Neutrophil (primary cell): ENCODE measurements around the gene PDF.

Experiments used
- H3K27ac ChIP-seq: fragments of 200-600 bp; sonication (generic); 2 replicates; pipeline ENCODE4 v1.5.1; 2016; ENCODE audit warnings: mild to moderate bottlenecking, moderate library complexity
- H3K27me3 ChIP-seq: fragments of 200-600 bp; sonication (generic); 2 replicates; pipeline ENCODE4 v1.6.0; 2016; ENCODE audit warnings: mild to moderate bottlenecking
- H3K36me3 ChIP-seq: fragments of 200-600 bp; sonication (generic); 2 replicates; pipeline ENCODE4 v1.5.1; 2017
- H3K4me1 ChIP-seq, 2 experiments: fragments of 200-600 bp in 1 of 2; sonication (generic) in 1 of 2; 1 replicate in 1 of 2; 2 replicates in 1 of 2; pipeline versions ENCODE4 v1.5.1 to v1.6.1; 2013 to 2016; ENCODE audit warnings: low read depth in 1 of 2, low read length in 1 of 2, mild to moderate bottlenecking in 1 of 2, moderate library complexity in 1 of 2; ENCODE audit not compliant: control insufficient read depth in 1 of 2, insufficient read depth in 1 of 2
- H3K4me3 ChIP-seq, 2 experiments: fragments of 200-600 bp in 1 of 2; sonication (generic) in 1 of 2; 1 replicate in 1 of 2; 2 replicates in 1 of 2; pipeline ENCODE4 v1.5.1; 2013 to 2016; ENCODE audit warnings: low read depth in 1 of 2, low read length in 1 of 2, mild to moderate bottlenecking in 1 of 2, moderate library complexity in 1 of 2
- H3K9me3 ChIP-seq: fragments of 200-600 bp; sonication (generic); 2 replicates; pipeline ENCODE4 v1.5.1; 2016
- TF ChIP-seq, protein P1 (sequence below): fragments of 200-600 bp; sonication (generic); IDR thresholded peaks from 2 replicates; pipeline ENCODE4 v1.5.1; 2016; ENCODE audit warnings: antibody characterized with exemption

The PDF gene

DNA sequence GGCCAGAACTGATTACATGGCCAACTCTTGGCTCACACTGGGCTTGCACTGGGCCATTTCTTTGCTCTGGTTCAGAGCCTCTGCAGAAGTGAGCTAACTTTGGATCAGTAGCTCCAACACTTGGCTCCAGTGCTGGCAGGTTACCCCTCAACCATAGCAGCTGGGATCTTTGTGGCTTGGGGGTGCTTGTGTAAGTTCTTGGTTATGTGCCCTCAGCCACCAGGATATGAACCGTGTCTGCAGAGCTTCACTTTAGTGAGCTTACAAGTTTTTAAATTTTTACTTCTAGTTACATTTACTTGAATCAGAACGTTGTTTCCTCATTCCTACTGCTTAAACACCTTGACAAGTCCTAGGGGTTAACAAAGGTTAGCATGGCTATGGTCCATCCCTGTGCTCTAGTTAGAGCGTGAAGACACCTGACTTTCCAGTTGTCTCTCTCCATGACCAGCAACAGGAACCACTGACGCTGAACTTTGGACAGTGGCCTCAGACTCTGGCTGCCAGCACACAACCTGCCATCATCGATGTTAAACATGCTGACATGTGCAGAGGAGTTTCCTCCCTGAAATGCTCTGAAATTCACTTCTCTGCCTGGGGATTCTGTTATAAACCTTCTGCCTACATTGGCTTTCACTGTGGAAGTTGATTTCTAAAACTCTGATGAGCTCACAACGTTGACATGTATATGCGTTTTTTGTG, 4.1 kb downstream of the PDF start:
- H3K4me3 ChIP-seq: no peak overlapping the region

DNA sequence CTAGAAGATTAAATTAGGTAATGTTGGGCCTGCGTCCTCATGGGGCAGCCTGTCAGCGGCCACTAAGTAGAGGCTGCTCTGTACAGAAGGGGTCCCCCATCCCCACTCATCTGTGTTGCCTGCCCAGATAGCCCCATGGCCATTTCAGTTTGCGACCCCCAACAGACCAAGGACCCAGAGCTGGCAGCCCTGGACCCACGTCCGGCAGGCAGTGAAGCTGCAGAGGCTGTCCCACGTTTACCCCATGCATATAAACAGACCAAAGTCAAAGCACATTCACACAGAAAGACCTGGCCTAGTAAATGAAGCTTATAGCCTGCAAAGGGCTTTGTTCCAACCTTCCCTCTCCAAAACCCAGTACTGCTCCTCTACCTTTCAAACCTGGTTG, 4.6 kb downstream of the PDF start:
- TF ChIP-seq, protein P1, sequence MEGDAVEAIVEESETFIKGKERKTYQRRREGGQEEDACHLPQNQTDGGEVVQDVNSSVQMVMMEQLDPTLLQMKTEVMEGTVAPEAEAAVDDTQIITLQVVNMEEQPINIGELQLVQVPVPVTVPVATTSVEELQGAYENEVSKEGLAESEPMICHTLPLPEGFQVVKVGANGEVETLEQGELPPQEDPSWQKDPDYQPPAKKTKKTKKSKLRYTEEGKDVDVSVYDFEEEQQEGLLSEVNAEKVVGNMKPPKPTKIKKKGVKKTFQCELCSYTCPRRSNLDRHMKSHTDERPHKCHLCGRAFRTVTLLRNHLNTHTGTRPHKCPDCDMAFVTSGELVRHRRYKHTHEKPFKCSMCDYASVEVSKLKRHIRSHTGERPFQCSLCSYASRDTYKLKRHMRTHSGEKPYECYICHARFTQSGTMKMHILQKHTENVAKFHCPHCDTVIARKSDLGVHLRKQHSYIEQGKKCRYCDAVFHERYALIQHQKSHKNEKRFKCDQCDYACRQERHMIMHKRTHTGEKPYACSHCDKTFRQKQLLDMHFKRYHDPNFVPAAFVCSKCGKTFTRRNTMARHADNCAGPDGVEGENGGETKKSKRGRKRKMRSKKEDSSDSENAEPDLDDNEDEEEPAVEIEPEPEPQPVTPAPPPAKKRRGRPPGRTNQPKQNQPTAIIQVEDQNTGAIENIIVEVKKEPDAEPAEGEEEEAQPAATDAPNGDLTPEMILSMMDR: no peak
- Histone ChIP-seq H3K9me3 (no peaks in the 10 kb centered on the region), H3K4me3 (no peak overlapping the region), H3K4me1 (peaks cover 15 to 17% of the 10 kb centered on the region in 2 experiments), H3K36me3 (peaks cover 65% of the 10 kb centered on the region), H3K27me3 (no peaks in the 10 kb centered on the region), H3K27ac (no peak overlapping the region)

More for the DNA sequence above, 4.1 kb downstream of the PDF start:
- Histone ChIP-seq H3K36me3 (peaks cover 59% of the 10 kb centered on the region), H3K27me3 (no peaks in the 10 kb centered on the region), H3K4me1 (peaks cover 19 to 22% of the 10 kb centered on the region in 2 experiments), H3K9me3 (no peaks in the 10 kb centered on the region), H3K27ac (no peak overlapping the region)
- TF ChIP-seq, protein P1: no peak

DNA sequence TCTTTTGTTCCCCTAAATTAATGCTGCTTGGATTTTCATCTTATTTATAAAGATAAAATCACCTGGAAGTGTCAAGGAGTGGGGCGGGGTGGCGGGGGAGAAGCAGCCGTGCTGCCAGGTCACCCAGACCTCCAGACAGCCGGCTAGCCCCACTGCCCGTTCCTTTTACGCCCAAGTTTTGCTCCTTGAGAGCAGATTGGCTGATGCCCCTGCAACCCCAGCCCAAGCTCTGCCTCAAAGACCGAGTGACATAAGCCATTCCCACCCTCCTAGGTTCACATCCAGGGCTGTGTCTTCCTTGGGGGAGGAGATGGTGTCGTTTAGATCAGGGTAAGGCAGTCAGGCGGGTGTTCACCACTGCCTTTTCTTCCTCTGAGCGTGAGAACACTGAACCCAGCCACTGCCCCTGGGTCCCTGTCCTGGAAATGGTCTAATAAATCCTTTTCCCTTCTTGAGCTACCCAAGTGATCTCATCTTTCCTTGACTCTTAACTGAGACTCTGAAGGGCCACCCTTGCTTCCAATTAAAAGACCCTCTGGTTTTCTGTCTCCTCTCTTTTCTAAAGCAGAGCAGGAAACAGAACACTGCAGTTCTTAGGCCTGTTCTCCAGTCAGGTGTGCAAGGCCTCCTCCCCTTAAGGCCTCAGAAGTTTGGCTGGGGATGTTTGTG, 5.7 kb downstream of the PDF start:
- no peaks in the 10 kb centered on the region for H3K9me3 ChIP-seq
- H3K36me3 ChIP-seq: peaks cover 76% of the 10 kb centered on the region
- H3K4me1 ChIP-seq: peaks cover 10% of the 10 kb centered on the region in 2 experiments
- no peaks in the 10 kb centered on the region for H3K27me3 ChIP-seq
- TF ChIP-seq, protein P1: no peak
- no peak overlapping the region for H3K4me3 ChIP-seq
- H3K27ac ChIP-seq: no peak overlapping the region

DNA sequence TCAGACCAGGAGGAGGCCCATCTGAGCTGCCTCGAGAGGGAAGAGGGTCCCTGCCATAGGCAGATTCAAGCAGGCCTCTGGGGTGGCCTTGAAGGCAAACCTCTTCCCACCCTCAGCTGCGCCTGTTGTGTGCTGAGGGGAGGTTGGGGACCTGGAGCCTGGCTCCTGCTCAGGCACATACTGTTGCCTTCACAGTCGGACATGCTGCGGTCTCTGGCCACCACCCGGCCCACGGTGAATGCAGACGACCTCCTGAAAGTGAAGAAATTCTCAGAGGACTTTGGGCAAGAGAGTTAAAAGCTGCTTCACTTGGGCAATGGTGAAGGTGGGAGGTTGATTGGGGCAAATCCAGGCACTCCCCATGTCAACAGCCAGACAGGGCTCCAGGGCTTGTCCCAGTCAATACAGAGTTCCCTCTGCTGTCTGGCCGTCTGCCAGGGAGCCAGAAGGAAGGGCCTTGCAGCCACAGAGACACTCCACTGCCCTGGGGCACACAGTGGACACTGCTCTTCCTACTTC, 6.3 kb downstream of the PDF start:
- H3K4me1 ChIP-seq: peaks cover 3 to 4% of the 10 kb centered on the region in 2 experiments
- H3K27me3 ChIP-seq: no peaks in the 10 kb centered on the region
- peaks cover 82% of the 10 kb centered on the region for H3K36me3 ChIP-seq
- no peaks in the 10 kb centered on the region for H3K9me3 ChIP-seq
- H3K27ac ChIP-seq: no peak overlapping the region
- TF ChIP-seq, protein P1: no peak
- H3K4me3 ChIP-seq: no peak overlapping the region

DNA sequence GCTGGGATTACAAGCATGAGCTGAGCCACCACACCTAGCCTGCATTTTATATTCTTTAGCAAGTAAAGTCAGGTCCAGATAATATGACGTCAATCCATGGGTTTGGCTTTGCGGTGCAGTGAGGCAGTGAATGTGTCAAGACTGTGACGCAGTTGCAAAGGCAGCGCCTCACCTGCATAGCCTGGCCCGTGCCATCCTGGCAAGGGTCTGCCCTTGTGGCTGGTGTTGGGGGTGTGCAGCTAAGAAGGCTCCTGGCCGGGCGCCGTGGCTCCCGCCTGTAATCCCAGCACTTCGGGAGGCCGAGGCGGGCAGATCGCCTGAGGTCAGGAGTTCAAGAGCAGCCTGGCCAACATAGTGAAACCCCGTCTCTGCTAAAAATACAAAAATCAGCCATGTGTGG, 7.0 kb downstream of the PDF start:
- no peaks in the 10 kb centered on the region for H3K27me3 ChIP-seq
- H3K27ac ChIP-seq: no peak overlapping the region
- H3K9me3 ChIP-seq: no peaks in the 10 kb centered on the region
- TF ChIP-seq, protein P1: no peak
- H3K36me3 ChIP-seq: peaks cover 86% of the 10 kb centered on the region
- H3K4me1 ChIP-seq: no peaks in the 10 kb centered on the region
- H3K4me3 ChIP-seq: no peak overlapping the region
